ENCODE results near the gene LRMDA. TPM values are rescaled to one million over a fixed set of nuclear protein-coding genes. Genes with fewer than 3 reads are reported as not detected.

The LRMDA gene
- total RNA-seq, 2 experiments from 2014 or later: not detected

DNA sequence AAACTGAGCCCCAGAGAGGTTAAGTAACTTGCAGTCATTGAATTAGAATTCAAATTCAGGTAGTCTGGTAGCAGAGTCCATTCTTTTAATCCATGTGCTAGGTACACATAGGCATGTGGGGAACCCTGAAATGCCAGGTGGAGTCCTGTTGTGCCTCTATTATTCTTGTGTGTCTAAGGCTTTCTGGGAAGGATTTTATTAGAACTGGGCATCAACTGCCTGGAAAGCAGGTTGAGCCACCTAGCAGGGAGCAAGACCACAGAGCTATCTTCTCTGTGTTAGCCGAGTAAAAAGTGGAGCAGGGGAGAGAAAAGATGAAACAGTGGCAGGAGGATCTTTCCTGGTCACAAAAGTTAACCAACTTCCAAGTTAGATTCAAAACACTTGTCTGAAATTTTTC, 494.6 kb downstream of the LRMDA start:
- H3K9me3 ChIP-seq (ENCODE audit: control insufficient read depth in 1 of 2, insufficient read depth in 1 of 2, low read length in 2 of 2): no peaks in the 10 kb centered on the region
- ChIA-PET CTCF (no interaction called here), POLR2A (no interaction called here)
- no peak for TF ChIP-seq CTCF (IDR thresholded peaks at IDR 0.05)
- Mint-ChIP-seq H3K27ac (no peak overlapping the region), H3K27me3 (no peaks in the 10 kb centered on the region), H3K4me3 (no peak overlapping the region), H3K4me1 (ENCODE audit: low read depth) (no peaks in the 10 kb centered on the region), H3K36me3 (ENCODE audit: low read depth) (no peaks in the 10 kb centered on the region), H3K9me3 (no peaks in the 10 kb centered on the region)
- ATAC-seq (ENCODE audit: poor library complexity) (no peak), DNase-seq (no peak)
- H3K27me3 ChIP-seq (ENCODE audit: control insufficient read depth in 1 of 2, insufficient read depth in 2 of 2, low read length in 2 of 2): no peaks in the 10 kb centered on the region
- intact Hi-C loops (cut with DNase I, micrococcal nuclease): no loop called here
- no peak overlapping the region for H3K4me3 ChIP-seq (ENCODE audit: low read length)
- H3K4me1 ChIP-seq (ENCODE audit: insufficient read depth, low read length): no peaks in the 10 kb centered on the region
- no peaks in the 10 kb centered on the region for H3K36me3 ChIP-seq (ENCODE audit: insufficient read depth, low read length)
- no peak overlapping the region for H3K27ac ChIP-seq (ENCODE audit: low read depth in 1 of 2, low read length in 2 of 2)

DNA sequence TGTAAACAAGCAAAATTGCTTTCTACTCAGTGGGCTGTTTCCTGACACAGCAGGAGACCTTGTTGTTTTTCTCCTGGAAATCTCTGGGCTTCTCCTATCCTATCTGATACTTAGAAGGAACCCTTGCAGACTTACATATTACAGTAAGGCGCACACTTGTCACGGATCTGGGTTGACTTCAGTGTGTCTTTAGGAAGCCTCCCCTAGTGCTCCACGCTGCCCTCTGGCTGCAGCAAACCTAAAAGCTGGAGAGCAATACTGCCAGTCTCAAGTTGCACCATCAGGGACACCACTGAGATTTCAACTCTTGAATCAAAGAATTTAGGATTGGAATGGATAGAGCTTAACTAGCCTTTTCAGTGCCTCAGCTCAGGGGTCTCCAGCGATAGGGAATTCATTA, 495.3 kb downstream of the LRMDA start:
- no peak for TF ChIP-seq CTCF (IDR thresholded peaks at IDR 0.05)
- Mint-ChIP-seq H3K36me3 (ENCODE audit: low read depth) (no peaks in the 10 kb centered on the region), H3K27ac (no peak overlapping the region), H3K4me1 (ENCODE audit: low read depth) (no peaks in the 10 kb centered on the region), H3K27me3 (no peaks in the 10 kb centered on the region), H3K9me3 (no peaks in the 10 kb centered on the region), H3K4me3 (no peak overlapping the region)
- no peaks in the 10 kb centered on the region for H3K4me1 ChIP-seq (ENCODE audit: insufficient read depth, low read length)
- ATAC-seq (ENCODE audit: poor library complexity) (no peak), DNase-seq (peak in 1 of 14 experiments; percentile 9)
- H3K36me3 ChIP-seq (ENCODE audit: insufficient read depth, low read length): no peaks in the 10 kb centered on the region
- intact Hi-C loops (cut with DNase I, micrococcal nuclease): no loop called here
- H3K27me3 ChIP-seq (ENCODE audit: control insufficient read depth in 1 of 2, insufficient read depth in 2 of 2, low read length in 2 of 2): no peaks in the 10 kb centered on the region
- H3K4me3 ChIP-seq (ENCODE audit: low read length): no peak overlapping the region
- ChIA-PET CTCF (no interaction called here), POLR2A (no interaction called here)
- H3K9me3 ChIP-seq (ENCODE audit: control insufficient read depth in 1 of 2, insufficient read depth in 1 of 2, low read length in 2 of 2): no peaks in the 10 kb centered on the region
- H3K27ac ChIP-seq (ENCODE audit: low read depth in 1 of 2, low read length in 2 of 2): no peak overlapping the region

DNA sequence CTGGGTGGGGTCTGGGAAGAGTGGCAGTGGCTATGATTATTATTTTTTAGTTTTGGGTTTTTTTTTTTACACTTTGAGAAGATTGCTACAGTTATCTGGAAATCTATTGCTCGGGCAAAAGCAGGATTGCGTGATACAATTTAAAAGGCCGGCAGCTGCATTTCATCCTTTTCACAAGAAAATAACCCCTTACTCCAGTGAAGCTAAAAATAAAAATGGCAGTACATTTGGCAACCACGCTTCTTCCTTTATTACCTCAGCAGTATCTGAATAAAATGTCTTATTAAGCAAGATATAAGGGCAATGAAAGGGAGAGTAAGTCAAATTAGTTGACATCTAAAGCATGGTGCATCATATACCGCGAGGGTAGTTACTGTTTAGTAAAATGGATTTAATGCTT, 496.8 kb downstream of the LRMDA start:
- no peaks in the 10 kb centered on the region for H3K36me3 Mint-ChIP-seq (ENCODE audit: low read depth)
- H3K9me3 Mint-ChIP-seq: no peaks in the 10 kb centered on the region
- ChIA-PET POLR2A (no interaction called here), CTCF (no interaction called here)
- H3K36me3 ChIP-seq (ENCODE audit: insufficient read depth, low read length): no peaks in the 10 kb centered on the region
- no peak for TF ChIP-seq CTCF (IDR thresholded peaks at IDR 0.05)
- no peaks in the 10 kb centered on the region for H3K4me1 Mint-ChIP-seq (ENCODE audit: low read depth)
- no peaks in the 10 kb centered on the region for H3K4me1 ChIP-seq (ENCODE audit: insufficient read depth, low read length)
- H3K27ac Mint-ChIP-seq: no peak overlapping the region
- H3K27me3 ChIP-seq (ENCODE audit: control insufficient read depth in 1 of 2, insufficient read depth in 2 of 2, low read length in 2 of 2): no peaks in the 10 kb centered on the region
- H3K27ac ChIP-seq (ENCODE audit: low read depth in 1 of 2, low read length in 2 of 2): no peak overlapping the region
- H3K9me3 ChIP-seq (ENCODE audit: control insufficient read depth in 1 of 2, insufficient read depth in 1 of 2, low read length in 2 of 2): no peaks in the 10 kb centered on the region
- H3K4me3 Mint-ChIP-seq: no peak overlapping the region
- peaks cover 8% of the 10 kb centered on the region for H3K27me3 Mint-ChIP-seq
- ATAC-seq (ENCODE audit: poor library complexity) (no peak), DNase-seq (no peak)
- intact Hi-C loops (cut with DNase I, micrococcal nuclease): no loop called here
- H3K4me3 ChIP-seq (ENCODE audit: low read length): no peak overlapping the region
